OCI-LY1 (cell line): ENCODE measurements around the gene TFPI.

Source experiments
- H2AFZ ChIP-seq: fragments of 200-600 bp; sonication (generic), shearing (Covaris generic); 2 replicates; pipeline ENCODE4 v1.6.0; 2014; ENCODE audit warnings: antibody characterized with exemption, mild to moderate bottlenecking, low read length
- H3F3A ChIP-seq: fragments of 200-600 bp; sonication (generic), shearing (Covaris generic); 2 replicates; pipeline ENCODE4 v1.6.0; 2014; ENCODE audit warnings: mild to moderate bottlenecking, antibody characterized with exemption, low read length, moderate library complexity; ENCODE audit not compliant: insufficient read depth
- H3K27ac ChIP-seq: fragments of 200-600 bp; sonication (generic); 2 replicates; pipeline ENCODE4 v1.5.1; 2014; ENCODE audit warnings: low read length, mixed run types, mild to moderate bottlenecking, low read depth; ENCODE audit not compliant: poor library complexity, severe bottlenecking
- H3K27me3 ChIP-seq: fragments of 200-600 bp; sonication (generic); 2 replicates; pipeline ENCODE4 v1.6.0; 2014; ENCODE audit warnings: antibody characterized with exemption, mild to moderate bottlenecking, low read length, moderate library complexity; ENCODE audit not compliant: insufficient read depth
- H3K36me3 ChIP-seq: fragments of 200-600 bp; sonication (generic); 2 replicates; pipeline ENCODE4 v1.6.1; 2014; ENCODE audit warnings: mild to moderate bottlenecking, antibody characterized with exemption, low read length, moderate library complexity, mixed read lengths; ENCODE audit not compliant: insufficient read depth
- H3K4me1 ChIP-seq: fragments of 200-600 bp; sonication (generic); 2 replicates; pipeline ENCODE4 v1.5.1; 2014; ENCODE audit warnings: mild to moderate bottlenecking, low read length, moderate library complexity; ENCODE audit not compliant: insufficient read depth, severe bottlenecking
- H3K4me2 ChIP-seq: fragments of 200-600 bp; sonication (generic), shearing (Covaris generic); 2 replicates; pipeline ENCODE4 v1.6.1; 2014; ENCODE audit warnings: low read length
- H3K4me3 ChIP-seq: fragments of 200-600 bp; sonication (generic); 2 replicates; pipeline ENCODE4 v1.5.1; 2014; ENCODE audit warnings: low read length, low read depth, mild to moderate bottlenecking, mixed read lengths; ENCODE audit not compliant: poor library complexity, severe bottlenecking
- H3K79me2 ChIP-seq: fragments of 200-600 bp; shearing (Covaris generic); 2 replicates; pipeline ENCODE4 v1.6.1; 2016; ENCODE audit warnings: mixed run types, low read length, mixed read lengths; ENCODE audit not compliant: insufficient read depth
- H3K9ac ChIP-seq: fragments of 200-600 bp; sonication (generic), shearing (Covaris generic); 2 replicates; pipeline ENCODE4 v1.6.1; 2014; ENCODE audit warnings: mild to moderate bottlenecking, low read length, mixed read lengths
- H3K9me2 ChIP-seq: fragments of 200-600 bp; sonication (generic), shearing (Covaris generic); 2 replicates; pipeline ENCODE4 v1.6.1; 2014; ENCODE audit warnings: low read depth, mild to moderate bottlenecking, low read length, mixed read lengths
- H3K9me3 ChIP-seq: fragments of 200-600 bp; shearing (Covaris generic); 2 replicates; pipeline ENCODE4 v1.6.1; 2014; ENCODE audit warnings: low read length, mixed read lengths
- H4K20me1 ChIP-seq: fragments of 200-600 bp; sonication (generic), shearing (Covaris generic); 2 replicates; pipeline ENCODE4 v1.6.0; 2016; ENCODE audit warnings: mild to moderate bottlenecking, low read length; ENCODE audit not compliant: insufficient read depth
- CTCF ChIP-seq: fragments of 200-600 bp; sonication (generic), shearing (Covaris generic); IDR thresholded peaks from 2 replicates; pipeline ENCODE4 v1.5.1; 2017; ENCODE audit warnings: mild to moderate bottlenecking, antibody characterized with exemption, low read length, moderate library complexity, mixed read lengths
- EZH2 ChIP-seq: fragments of 200-600 bp; sonication (generic), shearing (Covaris generic); IDR thresholded peaks from 2 replicates; pipeline ENCODE4 v1.8.0; 2017; ENCODE audit warnings: borderline replicate concordance, mixed run types, mild to moderate bottlenecking, antibody characterized with exemption, low read length, moderate library complexity, mixed read lengths

The TFPI gene

GRCh38 chr2:187462839-187463238 is 91.4 kb downstream of the TFPI start:
- Histone ChIP-seq H3K27me3 (no peaks in the 10 kb centered on the region), H3K9me2 (no peaks in the 10 kb centered on the region), H3K79me2 (no peaks in the 10 kb centered on the region), H3F3A (no peaks in the 10 kb centered on the region; the same call in 1 of the 2 replicates), H3K4me3 (no peak overlapping the region), H3K9me3 (no peaks in the 10 kb centered on the region), H3K4me1 (no peaks in the 10 kb centered on the region), H2AFZ (no peak overlapping the region), H3K4me2 (no peak overlapping the region), H3K36me3 (no peaks in the 10 kb centered on the region), H3K27ac (no peak overlapping the region), H4K20me1 (no peaks in the 10 kb centered on the region), H3K9ac (no peak overlapping the region)
- TF ChIP-seq CTCF (no peak), EZH2 (no peak)

- no peaks in the 10 kb centered on the region for H3K9me2 ChIP-seq
- no peaks in the 10 kb centered on the region; the same call in 1 of the 2 replicates for H3F3A ChIP-seq
- no peak for TF ChIP-seq EZH2
- TF ChIP-seq CTCF, result no peak
- H3K27ac ChIP-seq, result no peak overlapping the region
- no peak overlapping the region for H3K4me3 ChIP-seq
- H2AFZ ChIP-seq, result no peak overlapping the region
- no peaks in the 10 kb centered on the region for H3K9me3 ChIP-seq
- H3K27me3 ChIP-seq, result no peaks in the 10 kb centered on the region
- no peak overlapping the region for H3K4me2 ChIP-seq
- no peaks in the 10 kb centered on the region for H3K4me1 ChIP-seq
- H3K36me3 ChIP-seq, result no peaks in the 10 kb centered on the region
- H3K9ac ChIP-seq, result no peak overlapping the region
- no peaks in the 10 kb centered on the region for H3K79me2 ChIP-seq
- H4K20me1 ChIP-seq, result no peaks in the 10 kb centered on the region
Observed at GRCh38 chr2:187461294-187462261, 92.7 kb downstream of the TFPI start.

- Histone ChIP-seq H3K4me1 (no peaks in the 10 kb centered on the region), H3K27me3 (no peaks in the 10 kb centered on the region), H3K79me2 (no peaks in the 10 kb centered on the region), H3K27ac (no peak overlapping the region), H3K36me3 (no peaks in the 10 kb centered on the region), H4K20me1 (no peaks in the 10 kb centered on the region), H3K9me3 (no peaks in the 10 kb centered on the region), H3K9me2 (no peaks in the 10 kb centered on the region), H2AFZ (no peak overlapping the region), H3K9ac (no peak overlapping the region), H3K4me3 (no peak overlapping the region), H3K4me2 (no peak overlapping the region), H3F3A (no peaks in the 10 kb centered on the region; the same call in 1 of the 2 replicates)
- TF ChIP-seq EZH2 (no peak), CTCF (no peak)
Observed at GRCh38 chr2:187459256-187459655, 95.0 kb downstream of the TFPI start.
